ENCODE results near the gene ARHGEF39.

- TF ChIP-seq, protein P1, sequence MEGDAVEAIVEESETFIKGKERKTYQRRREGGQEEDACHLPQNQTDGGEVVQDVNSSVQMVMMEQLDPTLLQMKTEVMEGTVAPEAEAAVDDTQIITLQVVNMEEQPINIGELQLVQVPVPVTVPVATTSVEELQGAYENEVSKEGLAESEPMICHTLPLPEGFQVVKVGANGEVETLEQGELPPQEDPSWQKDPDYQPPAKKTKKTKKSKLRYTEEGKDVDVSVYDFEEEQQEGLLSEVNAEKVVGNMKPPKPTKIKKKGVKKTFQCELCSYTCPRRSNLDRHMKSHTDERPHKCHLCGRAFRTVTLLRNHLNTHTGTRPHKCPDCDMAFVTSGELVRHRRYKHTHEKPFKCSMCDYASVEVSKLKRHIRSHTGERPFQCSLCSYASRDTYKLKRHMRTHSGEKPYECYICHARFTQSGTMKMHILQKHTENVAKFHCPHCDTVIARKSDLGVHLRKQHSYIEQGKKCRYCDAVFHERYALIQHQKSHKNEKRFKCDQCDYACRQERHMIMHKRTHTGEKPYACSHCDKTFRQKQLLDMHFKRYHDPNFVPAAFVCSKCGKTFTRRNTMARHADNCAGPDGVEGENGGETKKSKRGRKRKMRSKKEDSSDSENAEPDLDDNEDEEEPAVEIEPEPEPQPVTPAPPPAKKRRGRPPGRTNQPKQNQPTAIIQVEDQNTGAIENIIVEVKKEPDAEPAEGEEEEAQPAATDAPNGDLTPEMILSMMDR (IDR thresholded peaks at IDR 0.05), result no peak
- TF ChIP-seq POLR2A (IDR thresholded peaks at IDR 0.05) (no peak), POLR2AphosphoS5 (IDR thresholded peaks at IDR 0.05) (no peak)
Observed at GRCh38 chr9:35659340-35659739, 5.7 kb downstream of the ARHGEF39 start.

Data from breast epithelium (tissue), 3 donors.